Stimulated activated CD8-positive, alpha-beta memory T cell treated with anti-CD3 and anti-CD28 coated beads, Interleukin-7, amount 100 ng/mL, for 4 hours (primary cell): ENCODE data around the gene NHLRC4.

Experiments
- DNase-seq, 2 donors: peaks; one replicate each; pipeline ENCODE4 v3.0.0-alpha.2; 2020; ENCODE audit warnings: low read depth in 2 of 2

The NHLRC4 gene

DNA sequence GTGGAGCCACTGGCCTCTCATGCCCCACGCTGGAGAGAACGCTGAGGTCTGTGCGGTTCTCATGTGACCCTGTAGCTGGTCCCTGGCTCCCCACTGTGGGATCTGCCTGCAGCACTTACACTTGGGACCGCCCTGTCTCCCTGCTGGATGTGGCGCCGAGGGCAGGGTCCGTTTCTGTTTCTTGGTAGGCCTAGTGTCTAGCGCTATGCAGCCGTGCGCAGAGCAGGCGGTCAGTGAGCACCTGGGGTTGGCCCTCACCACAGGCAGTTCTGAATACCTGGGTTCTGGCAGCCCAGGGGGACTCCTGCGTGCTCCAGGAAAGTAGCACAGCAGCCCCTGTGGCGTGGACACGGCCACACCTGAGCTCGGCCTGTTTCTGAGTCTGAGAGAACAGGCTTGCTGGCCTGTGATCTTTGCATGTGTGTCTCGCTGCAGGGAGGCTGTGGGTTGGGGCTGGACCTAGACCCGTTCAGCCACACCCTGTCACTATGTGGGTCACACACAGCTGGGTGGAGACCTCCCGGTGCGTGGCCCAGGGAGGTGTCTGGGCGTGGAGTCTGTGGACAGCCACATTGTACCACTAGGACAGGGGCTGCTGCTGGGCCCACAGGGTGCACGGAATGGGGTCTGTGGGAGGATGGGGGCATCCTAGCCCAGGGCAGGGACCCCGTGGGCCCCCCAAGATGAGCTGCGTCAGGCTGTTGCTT is 36.5 kb upstream of the NHLRC4 start:
- DNase-seq: no peak

DNA sequence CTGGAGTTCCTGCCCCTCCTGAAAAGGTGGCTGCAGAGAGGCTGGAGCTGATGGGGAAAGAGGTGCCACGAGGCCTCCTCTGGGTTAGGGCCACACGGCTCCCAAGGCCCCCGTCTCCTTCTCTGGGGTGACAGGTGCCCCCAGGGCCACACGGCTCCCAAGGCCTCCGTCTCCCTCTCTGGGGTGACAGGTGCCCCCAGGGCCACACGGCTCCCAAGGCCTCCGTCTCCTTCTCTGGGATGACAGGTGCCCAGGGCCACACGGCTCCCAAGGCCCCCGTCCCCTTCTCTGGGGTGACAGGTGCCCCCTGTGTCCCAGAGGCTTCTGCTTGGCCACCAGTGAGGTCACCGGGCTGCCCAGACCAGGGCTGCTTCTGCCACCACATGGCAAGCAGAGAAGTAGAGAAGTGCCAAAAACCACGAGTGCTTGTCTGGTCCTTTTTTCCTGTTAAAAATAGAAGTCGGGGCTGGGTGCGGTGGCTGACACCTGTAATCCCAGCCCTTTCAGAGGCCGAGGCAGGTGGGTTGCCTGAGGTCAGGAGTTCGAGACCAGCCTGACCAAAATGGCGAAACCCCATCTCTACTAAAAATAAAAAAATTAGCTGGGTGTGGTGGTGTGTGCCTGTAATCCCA is 35.2 kb upstream of the NHLRC4 start:
- DNase-seq: no peak

DNA sequence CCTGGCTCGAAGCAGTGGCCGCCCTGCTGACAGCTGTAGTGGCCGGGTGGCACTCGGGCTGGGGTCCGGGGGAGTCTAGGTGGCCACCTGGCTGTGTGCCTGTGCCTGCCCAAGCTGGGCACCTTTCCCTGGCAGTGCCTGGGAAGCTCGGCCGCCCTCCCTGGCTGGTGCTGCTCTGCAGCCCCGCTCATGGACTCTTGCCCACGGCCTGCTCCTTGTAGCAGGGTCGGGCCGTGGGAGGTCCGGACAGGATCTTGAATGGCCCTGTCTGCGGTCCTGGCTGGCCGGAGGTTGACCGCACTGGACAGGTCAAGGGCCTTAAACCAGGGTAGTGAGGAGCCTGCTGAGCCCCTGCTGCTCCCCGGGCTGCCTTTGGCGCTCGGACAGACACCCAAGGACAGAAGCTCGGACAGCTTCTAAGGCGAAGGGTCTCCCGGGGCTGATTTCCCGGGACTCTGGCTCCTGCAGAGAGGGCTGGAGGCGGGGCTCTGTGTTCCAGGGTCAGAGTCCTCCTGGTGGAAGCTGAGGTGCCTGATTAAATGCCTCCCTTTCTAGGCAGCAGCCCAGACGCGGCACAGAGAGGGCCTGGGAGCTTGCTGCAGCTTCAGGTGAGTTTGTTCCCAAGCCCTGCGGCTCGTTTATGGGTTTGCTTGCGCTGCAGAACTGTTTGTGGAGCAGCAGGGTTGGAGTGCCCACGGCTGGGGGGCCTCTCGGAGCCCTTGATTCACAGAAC is 33.2 kb upstream of the NHLRC4 start:
- DNase-seq: no peak

DNA sequence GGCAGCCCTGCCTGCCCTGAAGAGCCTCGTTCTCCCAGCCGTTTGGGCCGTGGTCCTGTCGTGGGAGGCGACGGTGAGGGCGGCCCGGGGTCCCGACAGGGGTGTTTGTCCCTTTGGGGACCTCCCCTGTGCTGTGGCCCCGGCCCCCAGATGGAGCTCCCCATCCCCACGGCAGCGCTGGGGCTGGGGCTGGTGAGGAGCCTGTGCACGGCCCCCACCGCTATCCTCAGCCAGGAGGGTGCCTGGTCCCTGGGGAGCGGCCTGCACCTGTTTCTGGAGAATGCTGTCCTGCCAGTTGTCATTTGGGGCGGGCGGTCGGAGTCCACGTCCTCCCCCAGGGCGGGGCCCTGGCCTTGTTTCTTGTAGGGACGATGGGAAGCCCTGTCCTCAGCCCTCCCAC is 32.7 kb upstream of the NHLRC4 start:
- no peak for DNase-seq

DNA sequence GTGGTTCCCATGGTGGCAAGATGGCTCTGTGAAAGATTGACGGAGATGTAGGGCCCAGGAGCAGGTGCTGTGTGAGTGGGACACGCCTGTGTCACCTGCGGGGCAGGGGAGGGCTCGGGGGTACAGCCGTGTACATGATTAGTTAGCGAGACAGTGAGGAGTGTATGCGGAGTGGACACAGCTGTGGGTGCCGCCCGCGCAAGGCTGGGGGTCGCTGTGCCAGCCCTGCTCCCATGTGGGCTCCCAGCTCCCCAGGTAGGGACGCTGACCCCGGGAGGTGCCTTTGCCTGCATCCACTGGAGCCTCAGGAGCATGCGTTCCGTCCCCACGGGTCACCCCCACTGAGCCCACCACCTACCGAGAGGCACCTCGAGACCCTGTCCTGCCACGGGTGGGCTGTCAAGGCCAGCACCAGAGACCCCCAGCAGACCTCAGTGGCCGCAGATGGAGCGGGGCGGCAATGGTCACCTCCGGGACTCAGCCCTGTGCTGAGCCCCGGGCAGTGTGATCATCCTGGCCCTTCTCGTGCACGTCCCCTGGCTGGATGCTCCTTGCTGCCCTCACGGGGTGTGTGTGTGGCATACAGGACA is 31.9 kb upstream of the NHLRC4 start:
- DNase-seq: no peak

DNA sequence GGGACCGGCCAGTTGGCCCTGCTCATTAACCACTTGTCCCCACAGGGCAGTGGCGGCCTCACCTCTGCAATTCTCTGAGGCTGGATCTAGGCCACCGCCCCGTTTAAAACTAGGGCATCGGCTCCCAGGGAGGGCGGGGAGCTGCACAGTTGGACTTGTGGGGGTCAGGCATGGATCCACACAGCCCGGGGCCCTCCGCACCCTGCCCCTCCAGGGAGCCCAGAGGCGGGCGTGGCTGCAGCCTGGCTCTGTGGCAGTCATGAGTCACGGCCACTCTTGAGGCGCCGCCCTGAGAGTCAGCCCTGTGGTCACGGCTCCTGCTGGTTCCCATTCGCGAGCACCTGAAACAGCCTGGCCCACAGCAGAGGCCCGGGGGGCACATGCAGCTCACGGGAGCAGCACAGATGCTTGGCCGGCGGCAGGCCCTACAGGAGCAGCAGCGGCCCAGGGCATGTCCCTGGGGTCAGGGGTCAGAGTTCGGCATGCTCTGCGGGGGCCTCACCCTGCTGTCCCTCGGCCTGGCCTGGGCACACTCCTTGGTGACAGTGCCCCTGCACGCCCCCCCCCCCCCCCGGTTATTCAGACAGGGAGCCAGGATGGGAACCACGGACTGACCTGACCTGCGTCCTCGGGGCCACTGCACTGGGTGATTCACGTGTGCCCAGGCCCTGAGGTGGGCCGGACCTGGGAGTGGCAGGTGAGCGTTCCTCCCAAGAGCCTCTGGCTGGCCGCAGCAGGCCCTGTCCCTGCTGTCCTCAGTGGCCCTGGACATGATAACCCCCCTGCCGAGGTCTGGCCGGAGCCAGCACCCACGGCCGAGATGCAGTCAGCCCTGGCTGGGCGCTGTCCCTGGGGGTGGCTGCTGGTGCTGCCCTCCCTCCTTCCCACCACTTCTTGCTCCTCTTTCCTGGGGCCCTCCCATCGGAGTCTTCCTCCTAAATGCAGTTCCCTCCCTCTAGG is 31.1 kb upstream of the NHLRC4 start:
- no peak for DNase-seq

DNA sequence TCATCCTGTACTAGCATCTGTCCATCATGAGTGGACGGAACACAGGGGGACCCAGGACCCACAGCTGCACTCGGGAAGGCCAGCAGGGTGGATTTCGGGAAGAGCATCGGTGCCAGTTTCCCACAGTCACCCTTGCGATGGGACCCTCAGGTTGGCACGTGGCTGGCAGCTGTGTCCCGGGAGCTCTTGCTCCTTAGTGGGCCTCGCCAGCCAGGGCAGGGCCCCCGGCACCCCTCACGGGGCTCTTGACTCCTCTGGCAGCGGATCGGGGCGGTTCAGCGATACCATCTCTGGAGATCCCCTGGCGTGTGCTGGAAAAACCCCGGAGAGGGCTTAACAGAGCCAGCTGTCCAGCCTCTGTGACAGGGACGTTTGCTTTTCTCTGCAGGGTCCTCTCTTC is 30.1 kb upstream of the NHLRC4 start:
- DNase-seq: no peak

DNA sequence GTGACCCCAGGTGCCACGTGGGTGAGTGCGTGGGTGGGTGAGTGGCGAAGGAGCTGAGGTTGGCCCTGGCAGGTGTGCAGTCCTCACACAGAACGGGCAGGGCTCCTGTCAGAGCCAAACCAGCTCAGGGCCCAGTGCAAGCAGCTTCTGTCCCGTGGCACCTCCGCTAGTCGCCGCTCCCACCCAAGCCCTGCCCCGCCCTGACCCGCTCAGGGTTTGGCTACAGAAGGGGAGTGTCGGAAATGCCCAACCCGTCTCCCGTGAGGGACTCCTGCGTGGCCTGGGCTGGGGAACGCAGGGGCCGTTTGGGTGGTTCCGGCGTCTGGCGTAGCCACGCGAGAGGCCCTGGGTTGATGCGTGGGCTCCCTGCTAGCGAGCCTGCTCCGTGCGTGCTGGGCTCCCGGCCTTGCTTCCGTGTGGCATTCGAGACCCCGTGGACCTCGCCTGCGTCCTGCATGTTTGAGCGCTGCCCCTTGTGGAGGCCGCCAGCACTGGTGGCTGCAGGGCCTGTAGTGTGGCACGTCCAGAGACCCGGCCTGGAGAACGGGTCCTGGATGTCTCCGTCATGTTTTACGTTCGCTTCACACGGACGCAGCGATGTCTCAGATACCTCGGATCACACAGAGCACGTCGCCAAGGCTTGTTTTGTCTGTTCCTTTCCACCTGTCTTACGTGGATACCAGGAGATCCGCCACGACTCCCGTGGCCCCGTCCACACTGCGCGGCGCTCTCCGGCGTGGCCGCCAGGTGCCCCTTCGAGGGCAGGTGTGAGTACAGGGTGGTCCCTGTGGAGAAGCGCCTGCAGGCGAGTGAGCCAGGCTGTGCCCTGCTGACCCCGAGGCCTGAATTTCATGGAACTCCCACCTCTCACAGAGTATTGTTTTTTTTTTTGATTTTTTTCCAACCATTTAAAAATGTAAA is 29.1 kb upstream of the NHLRC4 start:
- DNase-seq: no peak

DNA sequence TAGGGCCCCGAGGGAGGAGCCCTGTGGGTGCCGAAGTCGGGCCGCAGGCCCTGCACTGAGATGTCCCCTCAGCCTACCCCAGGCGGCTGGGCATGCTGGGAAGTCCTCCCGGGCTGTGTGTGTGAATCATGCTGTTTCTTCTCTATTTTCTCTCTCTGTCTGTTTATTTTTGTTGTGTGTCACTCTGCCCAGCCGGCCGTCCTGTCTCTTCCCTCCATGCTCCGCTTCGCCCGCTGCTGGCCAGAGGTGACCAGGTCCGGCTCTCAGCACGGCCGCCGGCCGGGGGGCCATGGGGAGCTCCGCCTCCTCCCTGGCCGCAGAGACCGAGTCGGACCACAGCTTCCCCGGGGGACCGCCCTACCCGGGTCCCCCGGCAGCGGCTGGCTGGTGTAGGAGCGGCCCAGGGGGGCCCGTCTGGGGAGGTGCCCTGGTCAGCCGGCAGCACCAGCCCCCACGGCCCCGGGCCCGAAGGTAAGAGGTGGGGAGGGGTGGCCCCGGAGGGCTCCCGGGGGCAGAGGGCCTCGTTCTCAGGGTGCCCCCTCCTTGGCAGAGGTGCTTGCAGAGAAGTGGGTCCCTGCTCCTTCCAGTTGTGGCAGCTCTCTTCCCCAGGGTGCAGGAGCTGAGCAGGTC is 26.8 kb upstream of the NHLRC4 start:
- DNase-seq: no peak

DNA sequence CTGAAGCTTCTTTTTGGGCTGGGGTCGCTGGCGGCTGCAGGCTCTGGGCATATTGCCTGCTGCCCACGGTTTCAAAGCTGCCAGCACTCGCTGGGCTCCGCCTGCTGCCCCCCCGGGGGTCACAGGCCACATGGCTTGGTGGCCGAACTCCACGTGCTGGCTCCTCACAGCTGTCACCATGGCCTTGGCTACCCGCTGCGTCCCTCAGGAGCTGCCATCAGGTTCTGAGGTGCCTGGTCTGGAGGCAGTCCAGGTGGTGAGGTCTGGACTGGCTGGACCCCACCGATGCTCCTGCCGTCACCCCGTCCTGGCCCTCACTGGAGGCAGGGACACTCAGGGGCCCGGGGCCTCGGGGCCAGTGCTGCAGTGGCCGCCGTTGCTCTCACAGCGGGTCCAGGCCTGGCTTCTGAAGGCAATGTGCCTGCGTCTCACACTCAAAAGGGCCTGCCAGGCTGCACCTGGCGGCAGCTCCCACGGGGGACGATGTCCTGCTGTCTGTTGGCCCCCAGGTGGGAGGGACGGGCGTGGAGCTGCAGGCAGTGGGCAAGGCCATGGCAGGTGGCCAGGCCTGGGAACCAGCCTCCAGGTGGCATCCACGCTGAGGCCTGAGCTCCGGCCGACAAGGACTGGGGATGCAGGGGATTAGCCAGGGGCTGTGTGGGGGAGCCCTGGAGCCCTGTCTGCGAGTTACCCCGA is 26.0 kb upstream of the NHLRC4 start:
- DNase-seq: no peak

DNA sequence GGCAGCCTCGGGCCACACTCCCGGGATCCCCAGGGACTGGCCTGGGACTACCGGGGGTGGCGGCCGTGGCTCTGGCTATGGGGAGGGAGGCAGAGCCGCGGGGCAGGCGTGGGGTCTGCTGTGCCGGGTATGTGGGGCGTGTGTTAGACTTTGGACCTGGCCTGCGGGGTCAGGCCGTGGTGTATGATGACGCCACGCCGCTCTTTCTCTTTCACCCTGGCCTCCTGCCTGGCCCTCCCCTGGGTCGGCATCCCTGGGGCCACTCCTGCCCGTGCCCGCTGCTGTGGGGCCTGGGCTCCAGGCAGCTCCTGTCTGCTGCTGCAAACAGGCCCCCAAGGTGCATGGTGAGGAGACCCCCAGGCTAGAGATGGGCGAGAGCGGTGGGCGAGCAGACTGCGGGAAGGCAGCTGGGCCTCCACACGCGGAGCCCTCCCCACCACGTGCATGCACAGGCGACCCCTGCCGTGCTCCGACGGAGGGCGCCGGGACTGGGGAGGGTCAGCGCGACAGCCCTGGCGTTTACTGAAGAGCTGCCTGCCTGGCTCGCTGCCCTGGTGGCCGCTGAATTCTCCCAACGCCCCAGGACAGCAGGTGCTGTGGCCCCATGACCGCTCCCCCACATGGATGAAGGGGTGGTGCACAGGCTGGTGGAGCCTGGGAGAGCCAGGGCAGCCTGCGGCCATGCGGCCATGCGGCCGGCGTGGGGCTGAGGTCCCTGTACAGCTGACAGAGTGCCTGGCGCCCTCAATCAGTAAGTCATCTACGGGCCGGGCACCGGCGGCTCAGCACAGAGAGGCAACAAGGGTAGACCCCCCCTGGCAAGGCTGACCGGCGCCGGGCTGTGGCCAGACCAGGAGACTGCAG is 23.3 kb upstream of the NHLRC4 start:
- no peak for DNase-seq

DNA sequence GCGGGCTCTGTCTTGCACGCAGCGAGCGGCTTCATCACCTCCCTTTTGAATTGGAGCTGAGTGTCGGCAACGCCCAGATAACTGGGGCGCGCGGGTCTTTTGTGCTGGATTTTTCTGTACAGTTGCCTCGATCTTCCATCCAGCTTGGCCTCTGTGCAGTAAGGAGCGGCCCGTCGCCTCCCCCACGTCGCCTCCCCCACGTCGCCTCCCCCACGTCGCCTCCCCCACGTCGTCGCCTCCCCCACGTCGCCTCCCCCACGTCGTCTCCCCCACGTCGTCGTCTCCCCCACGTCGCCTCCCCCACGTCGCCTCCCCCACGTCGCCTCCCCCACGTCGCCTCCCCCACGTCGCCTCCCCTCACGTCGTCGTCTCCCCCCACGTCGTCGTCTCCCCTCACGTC is 22.3 kb upstream of the NHLRC4 start:
- no peak for DNase-seq

DNA sequence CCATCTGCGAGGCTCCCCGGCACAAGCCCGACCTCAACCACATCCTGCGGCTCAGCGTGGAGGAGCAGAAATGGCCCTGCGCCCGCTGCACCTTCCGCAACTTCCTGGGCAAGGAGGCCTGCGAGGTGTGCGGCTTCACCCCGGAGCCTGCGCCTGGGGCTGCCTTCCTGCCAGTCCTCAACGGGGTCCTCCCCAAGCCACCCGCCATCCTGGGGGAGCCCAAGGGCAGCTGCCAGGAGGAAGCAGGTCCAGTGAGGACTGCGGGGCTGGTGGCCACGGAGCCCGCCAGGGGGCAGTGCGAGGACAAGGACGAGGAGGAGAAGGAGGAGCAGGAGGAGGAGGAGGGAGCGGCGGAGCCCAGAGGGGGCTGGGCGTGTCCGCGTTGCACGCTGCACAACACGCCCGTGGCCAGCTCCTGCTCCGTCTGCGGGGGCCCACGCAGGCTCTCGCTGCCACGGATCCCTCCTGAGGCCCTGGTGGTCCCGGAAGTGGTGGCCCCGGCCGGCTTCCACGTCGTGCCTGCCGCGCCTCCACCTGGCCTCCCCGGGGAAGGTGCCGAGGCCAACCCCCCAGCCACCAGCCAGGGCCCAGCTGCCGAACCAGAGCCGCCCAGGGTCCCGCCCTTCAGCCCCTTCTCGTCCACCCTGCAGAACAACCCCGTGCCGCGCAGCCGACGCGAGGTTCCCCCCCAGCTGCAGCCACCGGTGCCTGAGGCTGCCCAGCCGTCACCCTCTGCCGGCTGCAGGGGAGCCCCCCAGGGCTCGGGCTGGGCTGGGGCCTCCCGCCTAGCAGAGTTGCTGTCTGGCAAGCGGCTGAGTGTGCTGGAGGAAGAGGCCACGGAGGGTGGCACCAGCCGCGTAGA is 19.7 kb upstream of the NHLRC4 start:
- peak in 1 of 2 donors; percentile 36 for DNase-seq

DNA sequence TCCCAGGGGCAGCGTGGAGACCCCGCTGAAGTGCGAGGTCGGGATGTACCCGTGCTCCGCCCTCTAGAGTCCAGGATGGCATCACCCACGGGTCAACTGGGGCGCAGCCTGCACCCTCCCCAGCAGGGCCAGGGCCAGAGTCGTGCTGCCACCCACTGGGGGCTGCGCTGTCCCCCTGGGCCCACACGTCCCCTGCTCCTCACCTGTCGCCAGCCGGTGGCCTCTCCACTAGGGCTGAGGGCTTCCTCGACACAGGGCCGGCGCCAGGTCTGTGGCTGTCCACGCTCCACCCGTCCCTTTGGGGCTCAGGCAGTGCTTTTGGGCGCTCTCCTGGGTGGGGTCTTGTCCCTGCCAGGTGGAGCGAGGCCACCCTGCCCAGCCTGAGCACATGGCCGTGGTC is 18.2 kb upstream of the NHLRC4 start:
- no peak for DNase-seq

DNA sequence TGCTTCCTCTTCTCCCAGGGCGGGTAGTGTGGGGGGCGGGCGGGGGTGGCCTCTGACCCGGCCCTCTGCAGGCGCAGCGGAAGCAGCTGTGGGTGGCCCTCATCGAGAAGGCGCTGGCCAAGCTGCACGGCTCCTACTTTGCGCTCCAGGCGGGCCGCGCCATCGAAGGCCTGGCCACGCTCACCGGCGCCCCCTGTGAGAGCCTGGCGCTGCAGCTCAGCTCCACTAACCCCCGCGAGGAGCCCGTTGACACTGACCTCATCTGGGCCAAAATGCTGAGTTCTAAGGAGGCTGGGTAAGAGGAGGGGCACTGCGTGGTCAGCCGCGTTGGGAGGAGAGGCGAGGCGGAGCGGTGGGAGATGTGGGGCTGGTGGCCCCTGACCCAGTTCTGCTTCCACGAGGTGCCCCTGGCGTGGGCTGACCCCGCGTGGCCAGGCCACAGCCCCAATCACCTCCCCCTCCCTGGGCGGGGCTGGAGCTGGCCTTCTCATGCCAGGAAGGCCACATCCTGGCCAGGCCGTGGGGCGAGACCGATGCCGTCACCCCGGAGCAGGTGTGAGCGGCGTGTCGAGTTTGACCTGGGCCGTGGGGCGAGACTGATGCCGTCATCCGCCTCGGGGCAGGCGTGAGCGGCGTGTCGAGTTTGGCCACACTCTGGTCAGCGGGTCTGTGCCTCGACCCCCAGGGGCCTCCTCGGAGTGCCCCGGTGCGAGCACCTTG is 17.1 kb upstream of the NHLRC4 start:
- no peak for DNase-seq

DNA sequence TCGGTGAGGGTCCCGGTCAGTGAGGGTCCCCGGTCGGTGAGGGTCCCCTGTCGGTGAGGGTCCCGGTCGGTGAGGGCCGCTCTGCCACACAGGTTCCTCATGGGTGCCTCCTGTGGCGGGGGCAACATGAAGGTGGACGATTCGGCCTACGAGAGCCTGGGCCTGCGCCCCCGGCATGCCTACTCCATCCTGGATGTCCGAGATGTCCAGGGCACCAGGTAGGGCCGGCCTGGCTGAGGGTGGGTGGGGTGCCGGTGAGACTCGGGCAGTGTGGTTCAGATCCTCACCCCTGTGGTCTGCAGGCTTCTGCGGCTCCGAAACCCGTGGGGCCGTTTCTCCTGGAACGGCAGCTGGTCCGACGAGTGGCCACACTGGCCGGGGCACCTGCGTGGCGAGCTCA is 15.6 kb upstream of the NHLRC4 start:
- no peak for DNase-seq

DNA sequence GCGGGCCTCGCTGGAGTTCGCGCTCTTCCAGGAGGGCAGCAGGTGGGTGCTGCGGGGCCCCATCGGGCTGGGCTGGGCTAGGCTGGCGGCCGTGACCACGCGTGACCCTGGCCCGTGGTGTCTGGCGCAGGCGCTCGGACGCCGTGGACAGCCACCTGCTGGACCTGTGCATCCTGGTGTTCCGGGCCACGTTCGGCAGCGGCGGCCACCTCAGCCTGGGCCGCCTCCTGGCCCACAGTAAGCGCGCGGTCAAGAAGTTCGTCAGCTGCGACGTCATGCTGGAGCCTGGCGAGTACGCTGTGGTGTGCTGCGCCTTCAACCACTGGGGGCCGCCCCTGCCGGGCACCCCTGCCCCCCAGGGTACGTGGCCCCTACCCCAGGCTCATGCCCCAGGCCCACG is 14.6 kb upstream of the NHLRC4 start:
- no peak for DNase-seq
